Measurements from ENCODE around the gene ZBP1.

GRCh38 chr20:57603120-57603519 is 17.1 kb downstream of the ZBP1 start:
- TF ChIP-seq CTCF (IDR thresholded peaks at IDR 0.05) = no peak
- TF ChIP-seq POLR2AphosphoS5 (IDR thresholded peaks at IDR 0.05) = no peak
- TF ChIP-seq POLR2A (IDR thresholded peaks at IDR 0.05) = no peak
